Inferior parietal cortex (tissue), 1 donor: ENCODE data around the gene RAB3C.
A peak's percentile ranks its signal among the peaks of the same experiment; 100 is the strongest.

ENCODE experiments used
- DNase-seq: peaks from one replicate; pipeline ENCODE4 v3.0.0-alpha.2; 2016; ENCODE audit errors: extremely low spot score

The RAB3C gene

DNA sequence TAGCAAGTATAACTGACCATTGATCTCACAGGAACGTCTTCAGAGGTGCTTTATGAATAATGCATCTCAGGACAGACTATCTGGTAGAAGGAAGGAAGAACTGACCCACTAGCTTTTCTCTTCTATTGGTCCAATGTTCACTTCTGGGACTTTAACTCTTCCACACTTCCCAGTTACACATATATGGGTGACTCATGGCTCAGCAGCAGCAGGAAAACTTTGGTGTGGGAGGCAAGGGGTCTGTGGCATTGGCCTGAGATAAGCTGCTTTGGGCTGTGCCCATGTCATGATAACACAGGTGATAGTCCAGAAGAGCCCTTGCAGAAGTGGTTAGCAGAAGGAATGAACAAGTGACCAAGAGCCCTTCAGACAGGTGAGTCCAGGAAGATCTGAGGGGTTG lies 148.8 kb downstream of the RAB3C start:
- DNase-seq = no peak

DNA sequence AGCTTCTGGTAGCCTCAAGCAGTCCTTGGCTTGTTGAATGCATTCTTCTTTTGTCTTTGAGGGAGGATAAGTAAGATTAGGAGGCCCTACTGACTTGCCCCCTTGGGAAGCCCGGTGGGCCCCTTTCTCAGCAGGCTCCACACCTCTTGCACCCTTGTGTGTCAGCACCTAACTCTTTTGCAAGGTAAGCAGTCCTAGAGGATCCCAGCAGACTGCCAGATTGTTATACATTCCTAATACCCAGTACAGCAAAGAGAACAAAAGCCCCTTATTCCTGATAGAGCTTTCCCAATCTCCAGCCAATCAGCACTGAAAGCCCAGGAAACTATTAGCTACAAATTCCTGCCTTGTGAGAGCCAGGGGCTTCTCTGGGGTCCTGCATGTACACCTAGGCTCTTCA lies 152.8 kb downstream of the RAB3C start:
- no peak for DNase-seq

DNA sequence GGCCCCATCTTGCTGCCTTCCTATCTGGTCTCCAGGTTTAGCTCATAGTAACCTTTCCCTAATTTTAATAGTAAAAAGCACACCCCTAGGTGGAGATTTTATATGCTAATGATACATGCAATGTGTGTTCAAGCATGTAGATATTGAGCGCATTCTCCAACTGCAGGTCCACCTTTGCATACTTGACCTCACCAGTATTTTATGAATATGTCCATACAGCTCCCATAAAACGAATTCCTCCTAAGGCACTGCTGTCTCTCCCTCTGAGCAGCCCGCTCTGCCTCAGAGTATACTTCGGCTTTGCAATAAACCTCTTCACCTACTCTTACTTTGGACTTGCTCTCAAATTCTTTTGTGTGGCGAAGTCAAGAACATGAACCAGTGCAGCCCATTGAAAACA lies 153.3 kb downstream of the RAB3C start:
- no peak for DNase-seq

DNA sequence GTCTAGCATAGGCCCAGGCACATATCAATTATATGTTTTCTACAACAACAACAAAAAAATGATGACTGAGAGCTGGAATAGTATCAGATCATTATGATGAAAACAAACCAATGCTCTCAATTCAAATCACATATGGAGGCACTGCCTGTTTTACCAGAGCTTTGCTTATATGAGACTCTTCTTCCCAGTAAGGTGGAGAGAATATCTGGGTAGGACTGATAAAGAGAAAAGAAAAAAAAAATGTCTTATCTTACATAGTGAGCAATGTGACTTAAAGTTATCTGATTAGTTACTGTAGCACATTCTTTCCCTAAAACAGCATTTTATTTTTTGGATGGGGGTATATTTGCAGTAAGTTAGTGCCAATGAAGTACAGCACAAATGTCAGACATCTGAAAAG lies 154.8 kb downstream of the RAB3C start:
- DNase-seq = no peak

DNA sequence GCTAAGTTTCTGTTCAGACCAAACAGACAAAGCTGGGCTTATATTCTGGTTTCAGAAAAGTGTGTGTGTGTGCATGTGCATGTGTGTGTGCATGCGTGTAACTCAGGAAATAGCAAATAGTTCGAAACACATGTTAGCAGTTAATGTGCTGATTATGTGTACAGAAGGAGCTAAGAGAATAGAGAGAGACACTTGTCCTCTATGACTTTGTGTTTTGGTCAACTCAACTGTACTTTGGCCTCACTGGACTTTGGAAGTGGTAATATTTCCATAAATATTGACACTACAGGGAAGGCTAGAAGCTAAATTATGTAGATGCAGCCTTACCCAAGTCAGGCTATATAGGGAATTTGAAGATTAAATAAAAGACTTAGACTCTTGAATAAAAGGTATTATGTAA lies 155.5 kb downstream of the RAB3C start:
- no peak for DNase-seq

DNA sequence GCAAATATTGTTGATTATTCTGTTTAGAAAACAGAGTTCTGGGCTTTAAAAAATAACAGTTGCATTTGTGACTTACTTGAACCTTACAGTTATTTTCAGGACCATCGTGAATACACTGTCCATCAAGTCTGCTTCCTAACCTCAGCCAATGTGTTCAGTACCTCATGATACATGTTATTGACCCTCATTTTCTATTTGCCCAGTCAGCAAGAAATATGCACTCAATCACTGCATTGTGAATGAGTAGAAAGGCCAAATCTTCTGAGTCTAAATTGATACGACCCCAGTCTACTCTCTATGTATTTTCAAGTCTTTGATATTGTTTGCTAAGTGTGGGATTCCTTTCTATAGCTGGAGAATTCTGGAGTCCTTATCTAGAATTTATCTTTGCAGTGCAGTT lies 156.2 kb downstream of the RAB3C start:
- DNase-seq = no peak

DNA sequence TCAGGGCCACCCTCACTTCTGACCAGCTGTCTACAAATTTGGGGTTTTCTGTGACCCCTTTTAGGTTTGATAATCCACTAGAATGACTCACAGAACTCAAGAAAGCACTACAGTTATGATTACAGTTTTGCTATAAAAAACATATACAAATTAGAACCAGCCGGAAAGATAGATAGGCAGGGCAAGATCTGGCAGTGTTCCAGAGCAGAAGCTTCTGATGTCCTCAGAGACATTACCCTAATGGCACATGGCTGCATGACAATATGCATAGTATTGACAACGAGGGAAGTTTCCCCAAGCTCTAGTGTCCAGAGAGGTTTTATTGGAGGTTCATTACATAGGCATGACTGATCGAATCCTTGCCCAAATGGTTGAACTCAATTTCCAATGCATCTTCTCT lies 158.1 kb downstream of the RAB3C start:
- DNase-seq = no peak

DNA sequence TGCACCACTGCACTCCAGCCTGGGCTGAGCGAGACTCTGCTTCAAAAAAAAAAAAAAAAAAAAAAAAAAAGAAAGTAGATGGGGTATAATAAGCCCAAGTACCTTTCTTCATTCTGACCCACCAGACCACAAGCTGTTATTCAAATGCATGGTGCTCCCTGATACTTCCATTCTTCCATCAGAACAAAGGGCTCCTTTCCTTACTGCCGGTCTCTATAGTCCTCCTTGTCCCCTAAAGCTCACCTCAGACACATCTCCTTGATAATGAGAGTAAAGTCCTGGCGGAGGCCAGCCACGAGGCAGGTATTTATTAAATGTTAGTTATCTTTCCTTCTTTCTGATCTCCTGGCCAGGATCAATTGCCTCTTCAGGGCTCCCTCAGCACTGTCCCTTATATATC lies 162.5 kb downstream of the RAB3C start:
- no peak for DNase-seq

DNA sequence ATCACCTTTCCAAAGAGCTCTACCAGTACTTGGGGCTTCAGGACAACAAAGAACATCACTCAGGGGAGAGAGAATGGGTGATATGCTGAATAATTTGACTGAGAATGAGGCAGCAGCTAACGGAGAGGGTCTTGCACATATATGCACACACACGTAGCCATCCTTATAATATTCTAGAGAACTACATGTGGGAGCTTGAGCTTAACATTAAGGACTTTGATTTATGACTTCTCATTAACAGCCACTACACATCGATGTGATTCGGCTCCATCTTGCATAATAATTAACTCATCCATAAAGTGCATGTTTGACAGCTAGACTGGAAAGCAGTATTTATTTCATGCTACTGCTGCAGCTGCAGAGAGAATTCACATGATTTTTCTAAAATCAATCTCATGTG lies 163.4 kb downstream of the RAB3C start:
- DNase-seq = no peak

DNA sequence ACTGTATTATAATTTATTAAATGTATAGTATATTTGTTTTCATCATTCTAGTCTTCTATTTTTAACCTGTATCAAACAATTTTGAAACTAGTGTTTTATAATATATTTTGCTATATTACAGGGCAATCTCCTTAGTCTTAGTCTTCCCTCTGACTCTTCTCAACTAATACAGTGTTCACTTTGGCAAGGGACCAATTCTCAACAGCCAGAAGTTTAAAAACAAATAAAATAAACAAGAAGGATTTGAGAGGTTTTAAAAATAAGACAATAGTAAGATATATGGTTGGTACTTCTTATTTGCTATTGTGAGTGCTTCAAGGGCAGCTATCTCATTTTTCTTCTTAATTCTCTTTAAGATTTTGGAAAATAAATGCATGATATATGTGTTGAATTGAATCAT lies 167.2 kb downstream of the RAB3C start:
- no peak for DNase-seq

DNA sequence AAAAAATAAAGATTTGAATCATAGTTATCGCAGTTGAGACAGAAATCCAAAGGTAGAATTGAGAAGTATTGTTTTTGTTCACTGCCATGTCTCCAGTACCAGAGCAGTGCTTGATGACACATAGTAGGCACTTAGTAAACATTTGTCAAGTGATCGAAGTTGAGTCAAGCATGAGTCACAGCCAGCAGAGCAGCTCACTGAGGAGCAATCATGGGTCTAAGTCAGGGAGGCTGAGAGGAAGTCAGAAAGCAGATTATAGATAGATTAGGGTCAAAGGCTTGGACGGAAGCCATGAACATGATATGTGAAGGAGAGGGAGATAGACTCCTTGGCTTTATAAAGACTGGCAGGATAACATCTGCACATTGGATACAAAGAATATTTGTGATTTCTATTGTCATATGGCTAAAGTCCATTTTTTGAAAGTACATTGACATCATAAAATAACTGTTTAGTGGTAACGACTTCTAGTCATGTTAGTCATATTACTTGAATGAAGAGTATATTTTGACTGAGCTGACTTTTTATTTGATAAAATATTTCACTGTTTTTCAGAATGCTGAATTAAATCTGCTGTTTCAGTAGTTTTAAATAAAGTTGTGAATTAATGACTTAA lies 168.5 kb downstream of the RAB3C start:
- no peak for DNase-seq

DNA sequence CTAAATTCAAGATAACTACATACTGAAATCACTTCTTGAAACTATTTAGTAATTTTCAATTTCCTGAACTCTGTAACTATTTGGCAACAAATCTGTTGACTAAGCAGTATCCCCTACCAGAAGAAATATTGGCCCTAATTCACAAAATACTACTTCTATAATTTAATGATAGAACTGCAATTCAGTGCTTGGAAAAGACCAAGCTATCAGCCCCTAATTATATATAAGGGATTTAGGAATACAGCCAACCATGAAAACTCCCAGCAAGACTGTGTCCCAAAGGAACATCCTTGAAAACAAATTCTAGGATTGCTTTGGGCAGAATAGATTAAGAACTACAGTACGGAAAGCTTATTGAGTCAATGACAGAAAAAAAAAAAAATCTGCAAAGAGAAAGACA lies 169.2 kb downstream of the RAB3C start:
- no peak for DNase-seq

DNA sequence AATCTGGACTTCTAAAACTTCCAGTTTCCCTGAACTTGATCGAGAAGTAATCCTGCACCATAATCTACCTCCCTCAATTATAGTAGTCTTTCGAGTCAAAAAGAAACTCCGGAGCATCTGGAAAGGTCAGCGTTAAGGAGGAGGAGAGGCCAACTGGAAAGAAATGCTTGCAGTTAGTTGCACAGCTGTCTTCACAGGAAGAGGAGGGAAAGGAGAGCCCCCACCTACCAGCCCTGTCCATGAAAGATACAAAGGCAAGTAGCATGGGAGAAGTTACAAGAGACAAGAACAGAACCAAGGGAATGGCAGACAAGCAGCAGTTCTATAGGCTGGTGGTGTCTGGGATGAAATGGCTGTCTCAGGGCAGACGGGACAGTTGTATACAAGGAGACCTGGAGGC lies 170.6 kb downstream of the RAB3C start:
- DNase-seq = no peak

DNA sequence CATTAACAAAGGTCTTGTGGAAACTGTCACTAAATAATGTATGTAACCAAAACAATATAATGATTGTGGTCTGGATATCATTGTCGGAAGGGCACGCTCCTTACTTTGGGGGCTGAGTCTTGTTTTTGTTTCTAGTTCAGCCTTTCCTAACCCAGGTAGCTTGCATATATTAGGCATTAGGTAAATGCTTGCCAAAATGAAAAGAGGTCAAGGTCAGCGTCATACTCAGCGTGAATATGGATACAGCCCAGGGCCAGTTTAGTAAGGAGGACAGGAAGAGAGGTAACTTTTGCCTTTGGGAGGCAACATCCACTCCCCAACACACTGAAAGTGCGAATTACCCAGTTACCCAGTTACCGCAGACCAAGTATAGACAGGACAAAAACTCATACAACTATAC lies 171.4 kb downstream of the RAB3C start:
- DNase-seq = no peak

DNA sequence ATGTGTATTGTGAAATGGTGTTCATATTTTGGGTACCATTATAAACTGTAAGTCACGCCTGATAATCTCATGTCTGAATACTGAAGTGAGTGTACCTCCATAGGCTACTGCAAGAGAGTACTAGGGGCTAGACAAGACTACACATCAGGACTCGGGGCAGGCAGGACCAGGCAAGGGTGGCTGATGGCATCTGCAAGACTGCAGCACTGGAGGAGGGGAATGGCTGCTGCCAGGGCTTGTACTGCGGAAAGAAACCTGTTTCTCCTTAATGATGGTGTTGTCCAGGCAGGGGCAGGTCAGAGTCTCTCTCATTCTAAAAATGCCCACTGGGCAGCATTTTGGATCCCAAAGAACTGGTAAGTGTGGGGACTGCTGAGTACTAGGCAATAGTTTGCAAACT lies 172.5 kb downstream of the RAB3C start:
- DNase-seq = no peak

DNA sequence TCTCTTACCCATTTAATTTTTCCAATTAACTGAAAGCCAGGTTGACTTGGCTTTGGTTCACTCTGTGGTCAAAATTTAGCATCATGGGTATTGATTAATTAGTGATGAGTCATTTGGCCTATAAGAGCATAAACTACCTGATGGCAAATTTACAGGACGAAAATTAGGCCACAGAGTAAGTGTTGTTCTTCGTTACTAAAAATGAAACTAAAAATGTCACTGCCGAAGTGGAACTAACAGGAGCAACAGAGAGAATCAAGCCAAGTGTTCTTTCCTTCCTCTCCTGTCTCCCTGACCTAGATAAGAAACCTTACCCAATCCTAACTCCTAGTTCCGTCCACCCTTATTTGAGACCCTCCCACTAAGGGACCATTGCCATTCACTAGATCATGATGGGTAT lies 176.9 kb downstream of the RAB3C start:
- DNase-seq = no peak

DNA sequence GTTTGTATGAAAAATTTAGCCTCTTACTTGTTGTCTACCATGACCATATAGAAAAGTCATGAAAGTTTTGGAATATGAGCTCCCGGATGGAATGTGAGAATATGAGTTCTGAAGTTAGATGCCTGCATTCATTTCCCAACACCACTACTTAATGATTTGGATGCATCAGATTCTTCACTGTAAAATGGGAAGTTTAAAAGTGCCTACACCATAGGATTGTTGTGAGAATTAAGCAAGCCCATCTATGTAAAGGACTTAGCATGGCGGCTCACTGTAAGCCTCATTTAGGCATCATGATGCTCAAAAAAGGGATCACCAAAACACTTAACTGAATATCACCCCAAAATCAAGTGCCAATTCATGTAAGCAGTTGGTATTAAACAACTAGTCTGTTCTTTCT lies 177.3 kb downstream of the RAB3C start:
- DNase-seq = no peak

DNA sequence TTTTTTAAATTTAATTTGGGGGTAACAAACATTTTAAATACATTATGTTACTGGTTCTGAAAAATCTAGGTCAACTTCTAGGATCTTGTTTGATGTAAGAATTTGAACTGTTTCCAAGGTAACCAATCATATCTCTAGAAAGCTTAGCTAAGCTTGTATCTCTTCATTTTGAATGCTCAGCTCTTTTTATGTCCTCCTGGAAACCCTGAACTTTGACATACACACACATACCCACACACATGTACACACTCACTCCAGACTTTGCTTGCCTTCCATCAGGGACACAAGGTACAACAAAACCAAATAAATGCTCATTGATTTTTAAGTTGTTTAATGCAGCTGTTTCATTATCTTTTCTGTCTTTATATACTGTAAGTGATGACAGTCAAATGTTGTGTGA lies 178.5 kb downstream of the RAB3C start:
- no peak for DNase-seq

DNA sequence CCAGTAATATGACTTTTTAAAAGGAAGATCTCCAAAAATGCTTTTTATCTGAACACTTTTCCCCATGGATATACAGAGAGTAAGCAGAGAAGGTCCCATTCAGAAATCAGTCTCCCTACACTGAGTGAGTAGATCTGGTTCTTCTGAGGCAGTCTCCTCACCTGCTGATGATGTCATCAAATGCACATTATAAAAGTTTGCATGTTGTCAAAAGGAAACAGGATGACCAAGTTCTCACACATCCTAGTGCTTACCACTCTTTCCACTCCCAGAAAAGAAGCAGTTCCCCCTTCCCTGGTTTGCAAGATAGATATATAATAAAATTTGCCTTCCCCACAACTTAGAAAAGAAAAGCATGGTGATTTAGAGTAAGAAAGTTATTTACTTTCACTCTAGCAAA lies 180.5 kb downstream of the RAB3C start:
- no peak for DNase-seq

DNA sequence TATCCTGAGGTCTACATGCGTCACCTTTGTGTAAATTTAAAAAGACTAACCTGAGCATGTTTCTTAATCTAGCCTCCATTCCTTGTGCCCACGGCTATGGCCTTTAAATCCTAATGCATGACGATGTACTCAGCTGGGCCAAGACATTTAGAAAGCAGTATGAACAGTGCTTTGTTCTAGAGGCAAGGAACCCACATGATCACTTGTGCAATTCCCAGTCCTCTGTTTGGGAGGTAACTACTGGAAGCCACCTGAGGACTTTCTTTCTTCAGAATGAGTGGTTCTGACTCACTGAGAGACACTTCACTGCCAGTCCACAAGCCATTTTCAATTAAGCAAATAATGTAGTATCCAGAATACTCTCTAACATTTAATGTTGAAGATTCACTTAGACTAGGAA lies 181.3 kb downstream of the RAB3C start:
- no peak for DNase-seq

DNA sequence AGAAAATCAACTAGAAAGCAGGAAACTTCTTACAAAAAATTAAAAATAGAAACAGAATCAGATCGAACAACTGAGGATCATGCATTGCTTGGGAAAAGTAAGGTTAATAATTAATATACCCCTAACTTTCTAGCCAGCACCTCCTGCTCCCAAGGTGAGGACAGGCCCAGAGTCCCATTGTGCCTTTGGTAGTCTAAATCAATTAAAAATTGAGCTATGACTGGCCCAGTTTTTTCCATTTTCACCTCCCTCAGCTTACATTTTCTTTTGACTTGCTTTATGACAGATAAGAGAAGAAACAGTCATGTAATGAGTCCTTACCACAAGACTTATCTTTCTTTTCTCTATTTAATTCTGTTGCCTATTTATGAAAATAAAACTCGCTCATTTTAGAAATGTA lies 182.2 kb downstream of the RAB3C start:
- no peak for DNase-seq

DNA sequence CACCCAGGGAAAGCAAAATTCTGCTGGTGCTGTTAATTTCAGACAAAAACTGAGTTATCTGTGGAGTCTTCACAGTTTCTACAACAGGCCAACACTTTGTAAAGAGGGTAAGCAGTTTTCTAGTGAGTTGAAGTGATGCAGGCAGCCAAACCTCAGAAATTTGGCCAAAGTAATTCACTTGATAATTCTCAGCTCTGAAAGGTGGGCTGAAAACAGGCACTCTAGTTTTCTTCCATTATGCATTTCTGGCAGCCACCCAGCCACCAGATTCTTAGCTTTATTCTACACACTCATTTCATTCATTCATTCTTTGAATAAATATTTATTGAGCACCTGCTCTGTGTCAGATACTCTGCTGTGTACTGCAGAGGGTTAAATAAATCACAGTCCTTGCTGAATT lies 184.2 kb downstream of the RAB3C start:
- DNase-seq = no peak

DNA sequence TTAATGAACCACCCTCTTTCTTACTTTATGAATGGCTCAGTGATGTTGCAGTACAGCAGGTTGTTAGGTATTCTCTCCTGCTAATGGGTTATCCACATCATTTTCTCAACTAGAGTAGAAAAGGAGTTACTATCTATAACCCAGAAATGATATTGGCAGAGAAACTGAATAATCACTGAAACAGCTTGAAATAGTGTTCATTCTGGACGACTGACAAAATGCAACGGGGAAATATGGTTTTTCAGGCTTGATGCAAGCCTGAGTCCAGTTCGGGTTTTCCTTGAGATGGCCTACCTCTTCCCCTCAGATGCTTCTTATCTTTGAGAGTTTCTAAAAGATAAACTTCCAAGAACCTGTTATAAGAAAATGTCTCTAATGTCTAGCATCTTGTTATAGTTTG lies 187.3 kb downstream of the RAB3C start:
- DNase-seq = peak; percentile 20

DNA sequence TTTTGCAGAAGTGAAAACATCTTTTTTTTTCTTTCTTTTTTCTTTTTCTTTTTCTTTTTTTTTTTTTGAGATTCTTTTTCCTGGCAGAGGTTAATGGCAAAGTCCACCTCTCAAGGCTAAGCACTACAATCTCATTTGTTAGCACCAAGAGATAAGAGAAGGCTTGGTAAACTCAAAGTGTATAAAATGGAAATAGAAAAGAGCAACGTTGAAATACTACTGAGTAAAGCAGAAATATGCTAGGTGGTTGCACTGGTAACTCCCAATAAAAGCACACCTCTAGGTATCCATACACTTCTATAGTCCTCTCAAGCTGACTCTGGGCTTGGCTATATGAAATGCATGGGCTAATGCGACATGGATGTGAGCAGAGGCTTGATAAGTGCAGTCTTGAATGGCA lies 188.9 kb downstream of the RAB3C start:
- no peak for DNase-seq
